H1 (cell line): ENCODE results near the gene PRPH2. TPM values are rescaled to one million over a fixed set of nuclear protein-coding genes. Genes with fewer than 3 reads are reported as not detected.

Experiments
- CTCF ChIA-PET: fragments of 300-600 bp; sonication (Branson Sonifier 250); formaldehyde crosslinking; loops from one replicate; lab custom pipeline; 2021; ENCODE audit not compliant: partially characterized antibody; lab: Charles Lee
- POLR2A ChIA-PET: fragments of 300-600 bp; sonication (Branson Sonifier 250); formaldehyde crosslinking; loops from one replicate; lab custom pipeline; 2021; ENCODE audit warnings: inconsistent platforms; ENCODE audit not compliant: partially characterized antibody; lab: Charles Lee
- DNase-seq, 2 experiments: peaks; one replicate each; pipeline versions ENCODE4 v3.0.0 to v3.0.0-alpha.2; 2010 to 2022; ENCODE audit warnings: low spot score in 2 of 2, low read depth in 1 of 2, mixed read lengths in 1 of 2
- FAIRE-seq: peaks from 2 replicates; lab custom pipeline; 2011; peaks lifted over from hg19 to GRCh38; lab: Jason Lieb, UNC
- H2AFZ ChIP-seq: 2 replicates; pipeline ENCODE4 v1.8.1; 2012; ENCODE audit warnings: low read length, inconsistent platforms
- H2AK5ac ChIP-seq: 2 replicates; pipeline ENCODE4 v1.6.1; 2013; ENCODE audit warnings: low read depth, low read length
- H2BK120ac ChIP-seq: replicated peaks from 2 replicates; pipeline ENCODE3; 2013; ENCODE audit warnings: low read depth, low read length, inconsistent platforms
- H2BK12ac ChIP-seq: 2 replicates; pipeline ENCODE4 v1.6.1; 2013; ENCODE audit warnings: low read depth, low read length
- H2BK15ac ChIP-seq: 2 replicates; pipeline ENCODE4 v1.6.1; 2013; ENCODE audit warnings: low read length
- H2BK20ac ChIP-seq: 2 replicates; pipeline ENCODE4 v1.6.1; 2013; ENCODE audit warnings: low read length
- H2BK5ac ChIP-seq: 2 replicates; pipeline ENCODE4 v1.6.1; 2013; ENCODE audit warnings: low read depth, low read length
- H3K14ac ChIP-seq: 2 replicates; pipeline ENCODE4 v1.6.1; 2013; ENCODE audit warnings: inconsistent platforms; ENCODE audit not compliant: insufficient read length
- H3K18ac ChIP-seq: 2 replicates; pipeline ENCODE4 v1.6.1; 2013; ENCODE audit warnings: low read length; ENCODE audit errors: extremely low read depth
- H3K23ac ChIP-seq: 2 replicates; pipeline ENCODE4 v1.6.1; 2013; ENCODE audit warnings: inconsistent platforms; ENCODE audit not compliant: insufficient read length
- H3K23me2 ChIP-seq: 2 replicates; pipeline ENCODE4 v1.6.1; 2013; ENCODE audit warnings: low read depth, low read length
- H3K27ac ChIP-seq: 2 replicates; pipeline ENCODE4 v1.6.1; 2011; ENCODE audit warnings: low read depth, low read length, inconsistent platforms
- H3K27me3 ChIP-seq, 4 experiments: replicated peaks in 1 of 4; 1 replicate in 1 of 4; 2 replicates in 3 of 4; pipeline versions ENCODE4 v1.6.1 to v1.8.1; 2011 to 2013; ENCODE audit warnings: low read length in 3 of 4, mild to moderate bottlenecking in 3 of 4, inconsistent platforms in 2 of 4, mixed read lengths in 2 of 4, moderate library complexity in 1 of 4; ENCODE audit not compliant: control insufficient read depth in 3 of 4, insufficient read depth in 3 of 4; ENCODE audit errors: extremely low read depth in 1 of 4
- H3K36me3 ChIP-seq, 4 experiments: 2 replicates each; pipeline versions ENCODE4 v1.6.1 to v1.8.1; 2011 to 2013; ENCODE audit warnings: mild to moderate bottlenecking in 4 of 4, low read length in 3 of 4, moderate library complexity in 2 of 4, control low read depth in 1 of 4, inconsistent platforms in 1 of 4; ENCODE audit not compliant: insufficient read depth in 4 of 4, control insufficient read depth in 2 of 4
- H3K4ac ChIP-seq: replicated peaks from 2 replicates; pipeline ENCODE3; 2013; ENCODE audit warnings: low read length, low read depth, mixed read lengths, inconsistent platforms; ENCODE audit not compliant: insufficient read length
- H3K4me1 ChIP-seq, 4 experiments: replicated peaks in 1 of 4; 1 replicate in 1 of 4; 2 replicates in 3 of 4; pipeline versions ENCODE4 v1.6.1 to v1.8.1; 2011 to 2013; ENCODE audit warnings: low read length in 3 of 4, inconsistent platforms in 2 of 4, mixed read lengths in 1 of 4; ENCODE audit not compliant: insufficient read depth in 4 of 4, control insufficient read depth in 3 of 4
- H3K4me2 ChIP-seq, 2 experiments: 2 replicates each; pipeline versions ENCODE4 v1.6.1 to v1.8.1; 2011 to 2013; ENCODE audit warnings: low read depth in 2 of 2, low read length in 2 of 2, control low read depth in 1 of 2, inconsistent platforms in 1 of 2, mild to moderate bottlenecking in 1 of 2; ENCODE audit not compliant: insufficient read depth in 1 of 2
- H3K4me3 ChIP-seq, 4 experiments: fragments of 200-600, 300-600 bp in 1 of 4; sonication (generic), shearing (Covaris generic), sonication (Bioruptor Twin) in 1 of 4; 2 replicates each; pipeline versions ENCODE4 v1.5.1 to v1.8.1; 2011 to 2016; ENCODE audit warnings: low read length in 4 of 4, low read depth in 3 of 4, control low read depth in 2 of 4, inconsistent platforms in 2 of 4, mild to moderate bottlenecking in 2 of 4, mixed read lengths in 1 of 4, moderate library complexity in 1 of 4; ENCODE audit not compliant: insufficient read depth in 2 of 4; ENCODE audit errors: extremely low read depth in 1 of 4
- H3K56ac ChIP-seq: replicated peaks from 2 replicates; pipeline ENCODE3; 2013; ENCODE audit warnings: low read depth, mild to moderate bottlenecking, mixed read lengths, low read length, inconsistent platforms; ENCODE audit not compliant: insufficient read length
- H3K79me1 ChIP-seq: 2 replicates; pipeline ENCODE4 v1.6.1; 2013; ENCODE audit warnings: low read depth, low read length, control low read depth
- H3K79me2 ChIP-seq, 2 experiments: 2 replicates each; pipeline versions ENCODE4 v1.6.1 to v1.8.1; 2012 to 2013; ENCODE audit warnings: low read length in 2 of 2, mild to moderate bottlenecking in 2 of 2, inconsistent platforms in 1 of 2; ENCODE audit not compliant: insufficient read depth in 2 of 2, control insufficient read depth in 1 of 2
- H3K9ac ChIP-seq, 4 experiments: replicated peaks in 1 of 4; 1 replicate in 1 of 4; 2 replicates in 3 of 4; pipeline versions ENCODE4 v1.6.1 to v1.8.1; 2011 to 2013; ENCODE audit warnings: low read depth in 3 of 4, low read length in 3 of 4, control low read depth in 2 of 4, mild to moderate bottlenecking in 2 of 4, moderate library complexity in 2 of 4, inconsistent platforms in 1 of 4; ENCODE audit errors: extremely low read depth in 1 of 4
- H3K9me3 ChIP-seq, 2 experiments: 2 replicates each; pipeline versions ENCODE4 v1.6.1 to v1.8.1; 2012 to 2013; ENCODE audit warnings: mild to moderate bottlenecking in 2 of 2, moderate library complexity in 2 of 2, control low read depth in 1 of 2, inconsistent platforms in 1 of 2, low read depth in 1 of 2, low read length in 1 of 2, mixed read lengths in 1 of 2; ENCODE audit not compliant: insufficient read depth in 2 of 2
- H4K20me1 ChIP-seq, 2 experiments: replicated peaks in 1 of 2; 2 replicates each; pipeline versions ENCODE3 to v1.8.1; 2011 to 2013; ENCODE audit warnings: inconsistent platforms in 2 of 2, low read length in 2 of 2, mild to moderate bottlenecking in 1 of 2; ENCODE audit not compliant: insufficient read depth in 2 of 2, control insufficient read depth in 1 of 2
- H4K5ac ChIP-seq: 2 replicates; pipeline ENCODE4 v1.6.1; 2013; ENCODE audit warnings: low read length, low read depth, mixed read lengths, inconsistent platforms; ENCODE audit not compliant: insufficient read length
- H4K8ac ChIP-seq: 2 replicates; pipeline ENCODE4 v1.8.0; 2013; ENCODE audit warnings: mild to moderate bottlenecking, moderate library complexity, low read length, inconsistent platforms; ENCODE audit not compliant: insufficient read depth; ENCODE audit errors: extremely low read depth
- H4K91ac ChIP-seq: replicated peaks from 2 replicates; pipeline ENCODE3; 2013; ENCODE audit warnings: low read length, mixed read lengths, inconsistent platforms; ENCODE audit not compliant: insufficient read length
- CEBPB ChIP-seq: IDR thresholded peaks from 2 replicates; pipeline ENCODE4 v1.6.1; 2012; ENCODE audit warnings: low read depth, low read length
- CREB1 ChIP-seq: IDR thresholded peaks from 2 replicates; pipeline ENCODE4 v1.6.1; 2012; ENCODE audit warnings: inconsistent platforms
- GABPA ChIP-seq: IDR thresholded peaks from 2 replicates; pipeline ENCODE4 v1.6.1; 2011; ENCODE audit warnings: mild to moderate bottlenecking, low read length, moderate library complexity, borderline replicate concordance; ENCODE audit not compliant: insufficient read depth
- GTF2F1 ChIP-seq: IDR thresholded peaks from 2 replicates; pipeline ENCODE4 v1.6.1; 2012; ENCODE audit warnings: low read depth, low read length, improper control_type of control experiment, borderline replicate concordance
- KDM1A ChIP-seq: fragments of 200-600, 300-600 bp; sonication (generic); IDR thresholded peaks from 2 replicates; pipeline ENCODE4 v1.7.1; 2016; ENCODE audit warnings: mild to moderate bottlenecking, low read length, borderline replicate concordance
- MAX ChIP-seq: IDR thresholded peaks from 2 replicates; pipeline ENCODE4 v1.6.1; 2012; ENCODE audit warnings: inconsistent platforms
- POU5F1 ChIP-seq: IDR thresholded peaks from 2 replicates; pipeline ENCODE4 v1.6.1; 2011; ENCODE audit warnings: low read depth, mild to moderate bottlenecking, low read length, moderate library complexity
- RFX5 ChIP-seq: IDR thresholded peaks from 2 replicates; pipeline ENCODE4 v1.6.1; 2011; ENCODE audit warnings: low read depth, low read length, improper control_type of control experiment, borderline replicate concordance
- SRF ChIP-seq: IDR thresholded peaks from 2 replicates; pipeline ENCODE4 v1.6.1; 2011; ENCODE audit warnings: mild to moderate bottlenecking, low read depth, low read length, moderate library complexity
- WGBS, 2 experiments: shearing (Covaris generic) in 1 of 2; methylation state at CpG; one replicate each; pipeline versions ENCODE4 v1.1.6 to v1.1.7; 2013 to 2015; ENCODE audit warnings: low lambda C conversion rate in 2 of 2, mixed read lengths in 2 of 2, inconsistent platforms in 1 of 2, low coverage in 1 of 2, missing lambda C conversion rate in 1 of 2; ENCODE audit not compliant: insufficient replicate concordance in 2 of 2, insufficient coverage in 1 of 2, insufficient read length in 1 of 2; ENCODE audit errors: extremely low coverage in 1 of 2, missing lambda C conversion rate in 1 of 2; 5-methylcytosine and 5-hydroxymethylcytosine counted together
- polyA plus RNA-seq, 7 experiments: library from polyadenylated mRNA; depleted of rRNA in 3 of 7; stranded (reverse) in 5 of 7; unstranded in 2 of 7; fragments of >200 nt in 5 of 7; fragments of 200-250 nt in 2 of 7; gene quantifications; 1 replicate in 5 of 7; 2 replicates in 1 of 7; 4 replicates in 1 of 7; pipeline versions ENCODE4 v1.2.1 to v1.2.3, GENCODE V29; 2011 to 2013; ENCODE audit warnings: missing spikeins in 2 of 7, mixed read lengths in 2 of 7
- total RNA-seq: library from RNA; stranded (reverse); fragmentation: NEBNext Ultra II Directional; extraction: Animal tissue kit (Norgen Biotek cat#: 25700); gene quantifications from 2 replicates; pipeline ENCODE4 v1.2.1, GENCODE V29; 2021

Gene PRPH2
- total and polyA plus RNA-seq, 2 of the 8 experiments (the other 6 are each of a cell fraction or from before 2014, with no cell fraction given): 0.23 to 0.65 TPM

DNA sequence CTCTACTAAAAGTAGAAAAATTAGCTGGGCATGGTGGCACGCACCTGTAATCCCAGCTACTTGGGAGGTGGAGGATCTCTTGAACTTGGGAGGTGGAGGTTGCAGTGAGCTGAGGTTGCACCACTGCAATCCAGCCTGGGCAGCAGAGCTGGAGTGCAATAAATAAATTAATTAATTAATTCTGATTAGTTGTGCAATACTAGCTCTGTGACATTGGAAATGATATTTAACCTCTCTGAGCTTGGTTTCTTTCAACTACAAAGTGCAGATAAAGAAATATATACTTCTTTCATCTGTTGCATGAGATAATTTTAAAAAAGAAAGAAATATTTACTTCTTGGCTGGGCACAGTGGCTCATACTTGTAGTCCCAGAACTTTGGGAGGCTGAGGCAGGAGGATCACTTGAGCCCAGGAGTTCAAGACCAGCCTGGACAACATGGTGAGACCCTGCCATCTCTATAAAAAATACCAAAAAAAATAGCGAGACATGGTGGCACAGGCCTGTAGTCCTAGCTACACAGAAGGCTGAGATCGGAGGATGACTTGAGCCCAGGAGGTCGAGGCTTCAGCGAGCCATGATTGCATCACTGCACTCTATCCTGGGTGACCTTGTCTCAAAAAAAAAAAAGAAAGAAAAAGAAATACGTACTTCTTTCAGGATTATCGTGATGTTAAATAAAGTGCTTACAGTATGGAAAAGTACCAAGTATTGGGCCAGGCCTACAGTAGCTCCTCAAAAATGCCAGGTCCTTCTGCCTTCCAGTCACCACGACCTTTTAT is 39.1 kb upstream of the PRPH2 start:
- H2BK12ac ChIP-seq: peak overlapping the region; percentile 50; the same call in 1 of the 2 replicates
- no peak overlapping the region for H4K5ac ChIP-seq
- H2AFZ ChIP-seq: no peak overlapping the region
- no peak overlapping the region for H2BK15ac ChIP-seq
- no peak overlapping the region for H3K23ac ChIP-seq
- ChIA-PET POLR2A (interaction anchor here (0.8 to 16.3 kb wide), 4 partner anchors 9 to 23 kb away, joined by 3 to 268 read pairs (median 20); partner anchors contain the start of gene BICRAL), CTCF (interaction anchor here (0.7 to 2.1 kb wide), 2 partner anchors 116 to 507 kb away, joined by 5 to 8 read pairs; no protein-coding TSS in a partner anchor)
- no peaks in the 10 kb centered on the region for H4K20me1 ChIP-seq
- no peak for TF ChIP-seq GTF2F1
- no peak for TF ChIP-seq POU5F1
- no peak for TF ChIP-seq RFX5
- TF ChIP-seq CEBPB: 0 out of 2 replicates have a peak, but pooled peaks have one; percentile 21
- no peak for TF ChIP-seq CREB1
- TF ChIP-seq KDM1A: no peak
- no peak for TF ChIP-seq SRF
- no peak for TF ChIP-seq GABPA
- no peak for TF ChIP-seq MAX
- FAIRE-seq: no peak
- no peaks in the 10 kb centered on the region for H3K23me2 ChIP-seq
- H2BK5ac ChIP-seq: 0 out of 2 replicates have a peak overlapping the region, but pooled peaks have one; percentile 56
- no peak overlapping the region for H3K9ac ChIP-seq
- no peak overlapping the region for H3K27ac ChIP-seq
- no peak overlapping the region for H3K4me3 ChIP-seq
- H4K8ac ChIP-seq: no peak overlapping the region
- H4K91ac ChIP-seq: no peak overlapping the region
- H3K9me3 ChIP-seq: no peaks in the 10 kb centered on the region
- H3K18ac ChIP-seq: peak overlapping the region; percentile 41; the same call in 1 of the 2 replicates
- 85% methylated on average over 8 of the region's 8 CpGs; no CpG with 5 or more reads in 1 of the 2 experiments for WGBS, 2 experiments
- no peak overlapping the region for H3K4ac ChIP-seq
- H3K36me3 ChIP-seq: no peaks in the 10 kb centered on the region; a peak in 1 of 8 replicates
- H3K56ac ChIP-seq: no peak overlapping the region
- DNase-seq: no peak
- peaks cover 0 to 5% of the 10 kb centered on the region in 2 experiments; a peak in 1 of 4 replicates for H3K79me2 ChIP-seq
- peaks cover 1 to 21% (median 14%) of the 10 kb centered on the region in 4 experiments for H3K4me1 ChIP-seq
- H3K4me2 ChIP-seq: no peak overlapping the region
- no peak overlapping the region for H3K14ac ChIP-seq
- H2BK20ac ChIP-seq: no peak overlapping the region
- no peaks in the 10 kb centered on the region for H3K27me3 ChIP-seq
- no peak overlapping the region for H2BK120ac ChIP-seq
- no peaks in the 10 kb centered on the region for H3K79me1 ChIP-seq
- H2AK5ac ChIP-seq: no peak overlapping the region
